ENCODE data around the gene NOG. TPM values are rescaled to one million over a fixed set of nuclear protein-coding genes. Genes with fewer than 3 reads are reported as not detected.

NOG gene
- total RNA-seq, 1 donor from 2014 or later, result 0.65 TPM

- H3K4me1 Mint-ChIP-seq, result peaks cover 22% of the 10 kb centered on the region
- peaks cover 55% of the 10 kb centered on the region for H3K27me3 Mint-ChIP-seq (ENCODE audit: low read depth)
- DNase-seq (ENCODE audit: low read depth, low spot score), result peak; percentile 26
- peak overlapping the region; percentile 85 for H3K4me3 Mint-ChIP-seq
- TF ChIP-seq CTCF (conservative IDR thresholded peaks at IDR 0.05), result no peak
- no peaks in the 10 kb centered on the region for H3K36me3 Mint-ChIP-seq (ENCODE audit: low read depth)
- H3K9me3 Mint-ChIP-seq, result no peaks in the 10 kb centered on the region
- H3K27ac Mint-ChIP-seq (ENCODE audit: unreplicated experiment), result no peak overlapping the region
Observed at GRCh38 chr17:56597495-56597990, 4.0 kb downstream of the NOG start.

GRCh38 chr17:56598466-56598865, 5.0 kb downstream of the NOG start:
- Mint-ChIP-seq H3K27me3 (ENCODE audit: low read depth) (peaks cover 51% of the 10 kb centered on the region), H3K4me1 (peaks cover 22% of the 10 kb centered on the region), H3K27ac (ENCODE audit: unreplicated experiment) (no peak overlapping the region), H3K36me3 (ENCODE audit: low read depth) (no peaks in the 10 kb centered on the region), H3K4me3 (peak overlapping the region; percentile 80), H3K9me3 (no peaks in the 10 kb centered on the region)
- no peak for DNase-seq (ENCODE audit: low read depth, low spot score)
- no peak for TF ChIP-seq CTCF (conservative IDR thresholded peaks at IDR 0.05)

- no peak for TF ChIP-seq CTCF (conservative IDR thresholded peaks at IDR 0.05)
- Mint-ChIP-seq H3K27ac (ENCODE audit: unreplicated experiment) (no peak overlapping the region), H3K4me1 (peaks cover 22% of the 10 kb centered on the region), H3K27me3 (ENCODE audit: low read depth) (peaks cover 53% of the 10 kb centered on the region), H3K4me3 (no peak overlapping the region), H3K36me3 (ENCODE audit: low read depth) (no peaks in the 10 kb centered on the region), H3K9me3 (no peaks in the 10 kb centered on the region)
- DNase-seq (ENCODE audit: low read depth, low spot score), result no peak
Observed at GRCh38 chr17:56599088-56599487, 5.6 kb downstream of the NOG start.

- Mint-ChIP-seq H3K4me3 (no peak overlapping the region), H3K27ac (ENCODE audit: unreplicated experiment) (no peak overlapping the region), H3K36me3 (ENCODE audit: low read depth) (no peaks in the 10 kb centered on the region), H3K9me3 (no peaks in the 10 kb centered on the region), H3K27me3 (ENCODE audit: low read depth) (peaks cover 52% of the 10 kb centered on the region), H3K4me1 (peaks cover 22% of the 10 kb centered on the region)
- TF ChIP-seq CTCF (conservative IDR thresholded peaks at IDR 0.05), result no peak
- no peak for DNase-seq (ENCODE audit: low read depth, low spot score)
Observed at GRCh38 chr17:56599566-56599965, 6.1 kb downstream of the NOG start.

GRCh38 chr17:56600256-56600655, 6.8 kb downstream of the NOG start:
- Mint-ChIP-seq H3K27ac (ENCODE audit: unreplicated experiment) (no peak overlapping the region), H3K36me3 (ENCODE audit: low read depth) (no peaks in the 10 kb centered on the region), H3K27me3 (ENCODE audit: low read depth) (peaks cover 47% of the 10 kb centered on the region), H3K9me3 (no peaks in the 10 kb centered on the region), H3K4me3 (no peak overlapping the region), H3K4me1 (peaks cover 18% of the 10 kb centered on the region)
- DNase-seq (ENCODE audit: low read depth, low spot score), result no peak
- TF ChIP-seq CTCF (conservative IDR thresholded peaks at IDR 0.05), result no peak

GRCh38 chr17:56601591-56601990, 8.1 kb downstream of the NOG start:
- no peak for DNase-seq (ENCODE audit: low read depth, low spot score)
- Mint-ChIP-seq H3K4me1 (peaks cover 10% of the 10 kb centered on the region), H3K36me3 (ENCODE audit: low read depth) (no peaks in the 10 kb centered on the region), H3K9me3 (no peaks in the 10 kb centered on the region), H3K27ac (ENCODE audit: unreplicated experiment) (no peak overlapping the region), H3K27me3 (ENCODE audit: low read depth) (peaks cover 42% of the 10 kb centered on the region), H3K4me3 (no peak overlapping the region)
- TF ChIP-seq CTCF (conservative IDR thresholded peaks at IDR 0.05), result no peak

All from neural crest cell (in vitro differentiated cells).